HG03439 (cell line): ENCODE measurements around the gene CAV3.
"Not testable (repeated sequence)": the region's sequence is repeated elsewhere in the genome, so short reads cannot be mapped to it uniquely, and the experiment has no call there.

Experiments
- ATAC-seq: cut with Tn5 transposase; IDR thresholded peaks from one replicate; pipeline ENCODE4 v1.9.1; 2021; ENCODE audit warnings: mild to moderate bottlenecking, moderate library complexity; ENCODE audit not compliant: unreplicated experiment

Gene CAV3

DNA sequence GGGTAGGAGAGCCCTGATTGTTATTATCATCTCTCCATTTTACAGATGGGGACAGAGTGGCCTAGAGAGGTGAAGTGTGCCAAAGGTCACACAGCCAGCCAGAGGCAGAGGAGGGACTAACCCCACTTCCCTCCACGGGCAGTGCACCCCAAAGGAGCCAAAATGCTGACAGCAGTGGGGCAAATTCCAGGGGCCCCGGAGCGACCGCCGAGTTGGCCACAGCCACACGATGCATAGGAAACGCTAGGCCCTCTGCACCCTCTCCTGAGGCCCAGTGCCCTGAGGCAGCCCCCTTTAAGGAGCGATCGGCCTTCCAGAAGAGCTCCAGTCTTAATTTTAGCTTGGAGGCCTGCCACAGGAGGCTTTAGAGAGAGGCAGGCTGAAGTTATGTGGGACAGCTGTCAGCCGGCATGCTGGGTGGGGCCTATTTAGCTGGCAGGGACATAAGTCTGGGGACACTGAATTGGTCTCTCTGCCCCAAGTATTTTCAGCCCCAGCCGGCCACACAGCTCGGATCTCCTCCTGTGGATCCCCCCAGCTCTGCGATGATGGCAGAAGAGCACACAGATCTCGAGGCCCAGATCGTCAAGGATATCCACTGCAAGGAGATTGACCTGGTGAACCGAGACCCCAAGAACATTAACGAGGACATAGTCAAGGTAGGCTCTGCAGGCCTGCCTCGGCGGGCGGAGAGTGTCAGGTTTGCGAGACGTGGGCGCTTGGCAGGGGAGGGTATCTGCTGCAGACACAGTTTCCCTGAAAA lies at the start of gene CAV3:
CAV3 (plus strand) TSS at position 471 of the 763 bp plus-strand sequence; CDS start at position 546, 75 bp downstream.
- ATAC-seq = no peak

DNA sequence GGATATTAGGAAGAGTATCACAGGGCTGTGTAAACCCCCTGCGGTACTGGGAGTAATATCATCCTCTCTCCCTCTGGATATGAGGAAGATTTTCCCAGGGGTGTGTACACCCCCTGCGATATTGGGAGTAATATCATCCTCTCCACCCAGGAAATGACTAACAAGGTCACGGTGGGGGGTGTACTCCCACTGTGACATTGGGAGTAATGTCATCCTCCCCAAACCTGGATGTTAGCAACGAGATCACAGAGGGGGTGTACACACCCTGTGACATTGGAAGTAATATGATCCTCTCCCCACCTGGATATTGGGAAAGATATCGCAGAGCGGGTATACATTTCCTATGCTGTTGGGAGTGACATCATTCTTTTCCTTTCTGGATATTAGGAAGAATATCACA lies 48.6 kb upstream of the CAV3 start:
- not testable (repeated sequence) for ATAC-seq

DNA sequence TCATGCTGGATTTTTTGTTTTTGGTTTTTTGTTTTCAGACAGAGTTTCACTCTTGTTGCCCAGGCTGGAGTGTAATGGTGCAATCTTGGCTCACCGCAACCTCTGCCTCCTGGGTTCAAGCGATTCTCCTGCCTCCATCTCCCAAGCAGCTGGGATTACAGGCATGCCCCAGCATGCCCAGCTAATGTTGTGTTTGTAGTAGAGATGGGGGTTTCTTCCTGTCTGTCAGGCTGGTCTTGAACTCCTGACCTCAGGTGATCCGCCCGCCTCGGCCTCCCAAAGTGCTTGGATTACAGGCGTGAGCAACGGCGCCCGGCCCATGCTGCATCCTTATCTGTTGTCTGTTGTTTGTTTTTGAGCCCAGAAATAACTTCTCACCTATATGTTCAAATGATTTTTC lies 42.3 kb upstream of the CAV3 start:
- not testable (repeated sequence) for ATAC-seq

DNA sequence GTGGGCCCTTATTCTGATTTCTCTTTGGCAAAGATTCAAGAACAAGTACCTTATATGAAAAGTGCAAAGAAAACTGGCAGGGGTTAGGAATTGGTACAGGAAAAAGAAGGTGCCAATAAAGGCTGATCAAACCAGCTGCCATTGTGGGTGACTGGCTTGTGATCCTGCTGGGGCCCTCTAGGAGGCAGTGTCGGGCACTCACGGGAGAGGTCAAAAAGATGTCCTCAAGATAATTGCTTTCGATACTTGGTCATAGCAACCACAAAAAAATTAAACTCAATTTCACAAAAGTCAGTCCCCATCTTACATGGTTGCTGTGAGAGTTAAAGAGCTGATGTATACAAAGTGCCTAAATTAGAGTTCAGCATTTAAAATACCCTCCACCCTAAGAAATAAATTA lies 31.0 kb upstream of the CAV3 start:
- no peak for ATAC-seq

DNA sequence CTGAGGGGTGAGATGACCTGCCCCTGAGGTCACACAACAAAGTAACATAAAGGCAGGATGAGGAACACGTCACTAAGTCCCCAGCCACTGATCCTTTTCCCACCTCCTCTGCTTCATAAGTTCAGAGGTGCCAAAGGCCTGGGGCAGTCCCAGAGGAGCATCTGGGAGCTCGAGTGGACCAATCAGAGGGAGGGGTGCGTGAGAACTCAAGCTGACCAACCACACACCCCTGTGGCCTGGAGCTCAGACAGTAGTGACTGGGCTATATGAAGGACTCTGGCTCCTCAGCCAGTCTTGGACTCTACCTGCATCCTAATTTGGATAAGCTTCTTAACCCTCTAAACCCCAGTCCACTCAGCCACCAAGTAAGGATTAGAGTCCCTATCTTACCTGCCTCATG lies 28.0 kb upstream of the CAV3 start:
- no peak for ATAC-seq

DNA sequence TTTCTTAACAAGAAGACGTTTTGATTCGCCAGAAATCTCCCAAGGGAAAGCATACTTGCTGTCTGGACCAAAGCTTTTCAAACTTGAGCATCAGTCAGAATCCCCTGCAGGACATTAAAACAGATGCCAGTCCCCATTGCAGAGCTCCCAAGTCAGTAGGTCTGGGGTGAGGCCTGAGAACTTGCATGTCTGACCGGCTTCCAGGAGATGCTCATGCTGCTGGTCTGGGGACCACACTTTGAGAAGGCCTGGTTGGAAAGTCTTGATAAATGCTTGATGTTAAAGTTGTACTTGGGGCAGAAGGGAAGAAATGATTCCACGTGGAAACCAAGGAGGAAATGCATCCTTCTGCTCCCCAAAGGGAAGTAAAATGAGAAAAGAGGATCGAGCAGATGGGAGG lies 24.3 kb upstream of the CAV3 start:
- ATAC-seq = no peak

DNA sequence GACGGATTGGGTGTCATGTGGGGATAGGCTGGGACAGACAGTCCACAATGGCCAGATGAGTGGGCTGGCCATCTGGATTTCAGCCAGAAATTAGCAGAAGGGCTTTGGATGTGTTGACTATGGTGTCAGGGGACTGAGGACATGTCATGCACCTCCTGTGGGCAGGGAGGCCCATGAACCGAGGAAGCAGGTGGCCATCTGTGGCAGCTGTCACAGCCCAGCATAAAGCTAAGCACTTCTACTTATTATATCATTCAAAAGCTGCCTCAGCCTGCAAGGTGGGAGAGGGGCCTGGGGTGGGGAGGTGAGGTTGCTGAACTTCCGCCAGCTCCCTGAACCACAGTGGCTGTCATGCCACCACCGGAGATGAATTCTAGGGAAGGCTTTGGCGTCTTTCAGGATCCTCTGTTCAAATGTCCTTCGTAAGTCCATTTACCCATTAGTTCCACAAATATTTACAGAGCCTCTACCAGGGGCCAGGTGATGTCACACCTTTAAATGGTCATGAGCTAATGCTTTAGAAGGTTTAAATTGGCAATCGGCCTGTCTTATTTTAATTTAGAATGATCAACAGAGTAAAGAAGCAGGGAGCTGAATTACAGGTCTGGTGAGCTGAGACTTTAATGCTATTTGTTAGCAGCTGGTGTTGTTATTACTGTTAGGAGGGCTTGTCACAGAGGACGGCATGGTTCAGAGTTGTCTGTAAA lies 23.6 kb upstream of the CAV3 start:
- no peak for ATAC-seq

DNA sequence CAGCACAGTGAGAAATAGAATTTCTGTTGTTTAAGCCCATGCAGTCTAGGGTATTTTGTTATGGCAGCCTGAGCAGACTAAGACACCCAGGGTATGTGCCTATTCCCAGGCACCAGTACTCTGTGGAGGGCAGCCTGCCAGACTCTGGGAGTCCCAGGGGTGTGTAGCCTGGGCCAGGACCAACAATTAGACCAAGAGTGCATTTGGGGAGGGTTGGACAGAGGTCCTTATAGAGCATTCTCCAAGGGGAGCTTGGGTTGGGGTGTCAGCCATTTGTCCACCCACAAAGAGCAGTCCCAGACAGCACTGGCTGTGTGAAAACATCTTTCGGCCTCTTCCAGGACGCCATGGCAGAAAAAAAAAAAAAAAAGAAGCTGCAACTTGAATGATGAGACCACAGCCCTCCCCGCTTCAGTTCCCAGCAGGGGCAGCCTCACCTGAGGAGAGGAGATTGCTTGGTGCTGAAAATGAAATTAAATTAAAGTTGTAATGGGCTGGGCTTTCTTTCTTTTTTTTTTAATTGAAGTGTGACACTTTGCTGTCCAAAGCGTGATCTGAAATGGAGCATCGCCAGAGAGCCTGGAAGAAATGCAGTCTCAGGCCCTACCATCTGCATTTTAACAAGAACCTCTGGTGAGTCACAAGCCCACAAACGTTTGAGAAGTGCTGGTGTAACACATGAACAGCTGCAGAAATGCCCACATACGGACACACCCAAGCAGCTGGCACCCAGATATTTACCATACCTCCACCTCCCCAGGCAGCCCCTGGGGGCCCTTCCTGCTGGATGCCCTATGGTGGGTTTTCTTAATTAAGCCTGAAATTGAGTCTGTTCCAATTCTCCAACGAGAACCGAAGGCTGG lies 21.3 kb upstream of the CAV3 start:
- no peak for ATAC-seq

DNA sequence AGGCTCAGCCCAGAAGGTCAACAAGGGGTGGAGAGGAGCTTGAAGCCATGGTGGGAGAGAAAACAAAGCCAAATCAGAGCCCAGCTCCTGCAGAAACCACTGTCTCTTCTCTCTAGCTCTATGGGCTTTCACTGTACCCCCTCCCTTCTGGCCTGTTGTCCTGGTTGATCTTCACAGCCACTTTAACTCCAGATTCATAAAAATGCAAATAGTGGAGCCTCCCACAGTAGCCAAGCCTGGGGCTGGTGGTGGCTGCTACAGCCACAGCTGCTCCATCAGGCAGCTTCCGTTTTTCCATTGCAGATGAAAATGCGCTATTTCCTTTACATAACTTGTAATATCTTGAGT lies 20.7 kb upstream of the CAV3 start:
- no peak for ATAC-seq

DNA sequence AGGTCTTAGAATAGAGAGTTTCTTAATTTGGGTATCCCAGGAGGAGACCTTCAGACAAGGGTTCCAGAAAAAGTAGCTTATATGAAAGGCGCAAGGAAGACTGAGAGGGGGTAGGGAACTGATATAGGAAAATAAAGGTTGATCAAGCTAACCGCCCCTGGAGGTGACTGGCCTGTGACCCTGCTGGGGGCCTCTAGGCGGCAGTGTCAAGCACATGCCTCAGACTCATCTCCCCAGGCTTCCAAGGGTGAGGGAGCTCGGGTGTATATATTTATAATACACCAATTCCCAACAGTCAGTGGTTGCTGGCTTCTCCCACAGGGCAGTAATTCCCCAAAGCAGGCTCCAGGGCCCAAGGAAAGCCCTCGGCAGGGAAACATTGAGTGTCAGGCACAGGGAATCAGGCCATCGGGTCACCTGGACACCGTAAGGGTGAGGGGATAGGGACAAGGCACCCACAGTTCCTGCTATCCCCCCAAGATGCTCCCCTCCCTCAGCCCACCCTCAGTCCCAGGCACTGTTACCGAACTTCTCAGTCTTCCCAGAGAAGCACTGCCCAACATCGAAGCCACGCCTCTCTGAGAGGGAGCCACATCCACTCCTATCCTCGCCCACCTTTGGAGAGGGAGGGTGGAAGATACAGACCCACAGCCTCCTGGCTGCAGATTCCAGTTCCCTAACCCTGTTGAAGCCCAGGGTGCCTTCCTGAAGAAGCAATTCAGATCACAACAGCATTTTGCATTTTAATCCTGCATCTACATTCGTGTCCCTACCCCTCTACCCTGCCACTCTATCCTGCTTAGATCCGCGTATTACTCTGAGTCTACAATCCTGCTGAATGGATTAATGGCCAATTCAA lies 19.5 kb upstream of the CAV3 start:
- no peak for ATAC-seq

DNA sequence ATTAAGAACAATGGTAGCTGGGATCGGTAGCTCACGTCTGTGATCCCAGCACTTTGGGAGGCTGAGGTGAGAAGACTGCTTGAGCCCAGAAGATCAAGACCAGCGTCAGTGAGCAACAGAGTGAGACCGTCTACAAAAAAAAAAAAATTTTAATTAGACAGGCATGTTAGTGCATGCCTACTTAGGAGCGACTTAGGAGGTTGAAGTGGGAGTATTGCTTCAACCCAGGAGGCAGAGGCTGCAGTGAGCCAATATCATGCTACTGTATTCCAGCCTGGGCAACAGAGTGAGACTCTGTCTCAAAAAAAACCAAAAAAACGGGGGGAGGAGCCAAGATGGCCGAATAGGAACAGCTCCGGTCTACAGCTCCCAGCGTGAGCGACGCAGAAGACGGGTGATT lies 17.8 kb upstream of the CAV3 start:
- ATAC-seq = not testable (repeated sequence)

DNA sequence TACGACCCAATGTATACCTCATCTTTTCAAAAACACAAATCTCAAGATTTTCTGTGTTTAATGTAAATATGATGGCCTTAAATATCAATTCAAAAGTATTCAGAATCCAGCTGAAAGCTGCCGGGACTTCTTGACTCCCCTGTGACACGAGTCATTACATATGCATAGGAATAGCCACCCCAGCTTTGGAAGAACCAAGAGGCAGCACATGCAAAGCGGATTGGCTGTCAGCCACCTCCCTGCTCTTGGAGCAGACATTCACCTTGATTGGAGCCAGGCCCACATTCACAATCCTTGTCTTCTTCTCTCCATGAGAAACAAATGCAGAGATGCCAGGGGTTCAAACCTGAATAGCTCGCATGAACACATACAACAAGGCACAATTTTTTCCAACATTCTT lies 10.8 kb upstream of the CAV3 start:
- ATAC-seq = no peak

DNA sequence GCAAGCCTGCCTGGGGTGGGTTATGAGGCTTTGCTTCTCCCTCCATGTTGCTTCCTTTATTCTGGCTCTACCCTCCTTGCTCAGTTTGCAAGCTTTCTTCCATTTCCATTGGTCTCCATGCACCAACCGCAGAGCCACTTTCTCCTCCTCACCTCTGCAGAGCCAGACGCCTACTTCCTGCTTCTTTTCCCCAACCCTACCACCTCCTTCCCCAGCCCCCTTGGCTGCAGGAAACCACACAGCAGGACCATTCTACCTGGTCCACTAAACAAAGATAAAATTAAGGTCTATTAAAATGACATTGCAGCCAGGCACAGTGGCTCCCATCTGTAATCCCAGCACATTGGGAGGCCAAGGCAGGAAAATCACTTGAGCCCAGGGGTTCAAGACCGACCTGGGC lies 10.0 kb upstream of the CAV3 start:
- ATAC-seq = no peak

DNA sequence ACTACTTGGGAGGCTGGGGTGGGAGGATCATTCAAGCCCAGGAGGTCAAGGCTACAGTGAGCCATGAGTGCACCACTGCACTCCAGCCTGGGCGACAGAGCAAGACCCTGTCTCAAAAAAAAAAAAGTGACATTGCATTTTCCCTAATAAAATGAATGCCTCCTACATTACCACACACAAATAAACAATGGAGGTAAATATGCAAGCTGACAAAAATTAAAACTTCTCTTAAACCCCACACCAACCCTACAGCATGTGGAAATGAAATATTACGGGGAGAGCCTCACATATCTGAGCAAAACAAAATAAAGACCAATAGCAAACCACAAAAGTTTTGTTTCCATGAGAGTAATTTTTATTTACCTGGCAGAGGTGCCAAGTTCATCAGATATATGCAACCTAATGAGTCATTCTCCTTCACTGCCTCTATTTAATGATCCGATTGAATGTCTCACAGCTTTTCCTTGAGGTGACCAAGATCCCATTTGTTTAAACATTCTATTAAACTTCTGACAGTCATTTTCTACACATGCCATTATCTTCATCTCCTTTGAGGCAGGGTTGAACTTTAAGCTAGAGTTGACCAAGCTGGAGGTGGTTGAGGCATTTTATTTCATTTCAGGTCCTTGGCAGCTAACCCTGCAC lies 9.4 kb upstream of the CAV3 start:
- ATAC-seq = no peak

DNA sequence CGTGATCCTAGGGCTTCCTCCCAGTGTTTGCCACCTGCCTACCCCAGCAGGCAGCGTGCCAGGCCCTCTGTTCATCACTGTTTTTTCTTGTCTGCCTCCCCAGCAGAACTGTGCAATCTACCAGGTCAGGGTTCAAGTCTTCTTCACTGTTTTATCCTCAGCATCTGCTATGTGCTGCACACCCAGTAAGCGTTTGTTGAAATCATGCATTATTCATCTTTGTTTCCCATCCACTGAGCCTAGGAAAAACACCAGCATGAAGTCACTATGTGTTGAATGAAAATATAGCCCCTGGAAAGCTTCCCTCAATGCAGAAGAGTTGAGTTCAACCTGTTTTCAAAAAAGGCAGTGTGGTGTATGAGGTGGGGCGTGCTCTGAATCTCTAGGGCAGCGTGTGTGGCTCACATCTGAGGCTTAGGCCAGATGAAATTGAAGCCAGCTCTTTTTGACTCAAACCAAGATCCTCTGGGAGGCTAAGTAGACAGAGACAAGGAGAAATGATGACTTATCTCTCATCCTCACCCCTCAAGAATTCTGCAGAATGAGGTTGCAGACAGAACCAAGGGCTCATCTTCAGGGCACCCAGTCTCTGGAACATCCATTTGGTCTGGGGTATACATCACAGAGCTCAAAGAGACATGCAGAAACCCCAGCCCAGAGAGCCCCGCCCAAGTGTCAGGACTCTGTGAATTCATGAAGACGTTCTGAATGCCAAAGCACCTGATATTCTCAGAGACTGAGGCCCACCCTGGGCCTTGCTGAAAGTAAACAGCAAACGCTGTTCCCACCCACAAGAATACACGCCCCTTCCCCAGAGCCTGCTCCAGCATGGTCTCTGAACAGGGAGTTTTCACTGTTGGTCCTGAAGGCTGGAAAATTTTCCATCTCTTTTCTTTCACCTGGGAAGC lies 5.7 kb upstream of the CAV3 start:
- ATAC-seq = no peak

DNA sequence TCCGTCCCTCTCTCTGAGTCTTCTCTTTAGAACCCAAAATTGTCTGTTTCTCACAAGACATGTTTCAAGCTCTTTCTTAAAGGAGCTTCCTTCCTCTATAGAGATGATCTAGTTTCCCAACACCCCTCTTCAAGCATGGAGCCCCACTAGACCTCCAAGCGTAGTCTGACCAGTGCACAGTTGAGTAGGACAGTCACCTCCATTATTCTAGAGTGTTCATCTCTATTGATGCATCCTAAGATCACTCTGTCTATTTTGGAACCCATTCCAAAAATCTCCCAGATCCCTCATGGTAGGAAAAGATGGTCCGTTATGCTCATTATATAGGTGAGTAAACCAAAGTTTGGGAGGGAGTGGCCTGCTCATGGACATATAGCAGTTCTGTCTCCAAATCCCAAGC lies 4.1 kb upstream of the CAV3 start:
- ATAC-seq = no peak

DNA sequence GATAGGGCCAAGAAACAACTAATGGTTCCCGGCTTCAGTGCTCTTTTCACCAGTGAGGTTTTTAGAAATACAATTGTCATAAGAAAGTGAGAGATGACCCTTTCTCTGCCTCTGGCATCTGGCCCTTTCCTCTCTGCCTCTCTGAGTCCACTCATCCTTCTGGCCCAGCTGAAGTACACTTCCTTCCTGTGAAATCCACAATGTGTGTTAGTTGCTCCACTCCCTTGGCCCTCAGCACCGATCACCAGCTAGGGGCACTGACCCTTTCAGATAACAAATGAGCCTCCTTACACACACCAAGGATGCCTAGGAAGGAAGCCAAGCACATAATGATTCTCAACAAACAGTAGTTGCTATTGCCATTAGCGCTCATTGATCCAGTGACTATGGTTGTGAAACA lies 2.9 kb upstream of the CAV3 start:
- ATAC-seq = no peak

DNA sequence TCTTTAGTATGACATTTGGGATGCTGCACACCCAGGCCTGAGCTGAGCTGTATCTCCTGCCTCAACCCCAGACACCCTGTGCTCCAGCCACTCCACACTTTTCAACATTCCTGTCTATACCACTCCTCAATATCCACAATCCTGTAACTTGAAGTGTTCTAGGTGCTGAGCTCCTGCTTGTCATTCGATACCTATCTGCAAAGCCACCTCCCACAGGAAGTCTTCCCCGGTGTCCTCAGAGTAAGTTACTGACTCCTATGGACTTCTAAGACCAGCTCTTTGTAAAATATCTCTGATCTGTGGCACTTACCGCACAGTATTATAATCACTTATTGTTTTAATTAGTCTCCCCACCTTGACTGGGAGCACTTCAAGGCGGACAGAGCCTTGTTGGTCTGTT lies 1.2 kb upstream of the CAV3 start:
- no peak for ATAC-seq

DNA sequence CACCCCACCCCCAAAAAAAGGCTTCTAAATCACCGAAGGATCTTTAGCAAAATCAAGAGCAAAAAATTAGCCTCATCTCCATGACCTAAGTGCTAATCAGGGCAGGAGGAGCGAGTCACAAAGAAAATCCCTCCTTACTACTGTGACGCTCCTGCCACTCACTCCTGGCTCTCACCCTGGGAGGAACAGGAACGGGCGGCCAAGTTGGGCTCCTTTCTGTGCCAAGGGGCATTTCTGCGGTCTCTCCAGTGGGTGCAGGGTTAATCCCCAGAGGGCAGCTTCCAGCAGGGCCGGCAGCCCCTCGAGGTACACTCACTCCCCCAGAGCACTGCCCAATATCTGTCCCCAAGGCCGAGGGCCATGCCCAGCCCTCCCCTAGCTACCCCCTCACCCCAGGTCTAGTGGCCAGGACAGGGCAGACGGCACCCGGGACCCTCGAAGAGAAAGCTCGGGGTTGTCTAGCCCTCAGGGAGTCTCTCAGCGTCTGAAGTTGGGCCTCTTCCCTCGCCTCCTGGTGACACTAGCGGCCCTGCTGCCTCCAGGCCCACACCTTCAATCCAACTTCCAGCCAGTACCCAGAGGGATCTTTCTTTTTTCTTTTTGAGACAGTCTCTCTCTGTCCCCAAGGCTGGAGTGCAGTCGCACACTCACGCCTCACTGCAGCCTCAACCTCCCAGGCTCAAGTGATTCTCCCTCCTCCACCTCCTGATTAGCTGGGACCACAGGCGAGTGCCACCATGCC lies 706 bp downstream of the CAV3 start:
- ATAC-seq = no peak
